ENCODE data around the gene APOBEC3H. TPM values are rescaled to one million over a fixed set of nuclear protein-coding genes. Genes with fewer than 3 reads are reported as not detected.
"Not testable (repeated sequence)": the region's sequence is repeated elsewhere in the genome, so short reads cannot be mapped to it uniquely, and the experiment has no call there.

The APOBEC3H gene
- total RNA-seq (2021): not detected in 2 replicates
- not detected for Bru-seq, nascent RNA
- BruChase-seq, experiment 1, labeled RNA remaining after a 2-hour chase: not detected
- not detected for BruChase-seq, experiment 2, labeled RNA remaining after a 6-hour chase
- long read RNA-seq: 0 reads

GRCh38 chr22:39097098-39098020, at the start of gene APOBEC3H:
APOBEC3H (plus strand) TSS chr22:39097244; CDS start chr22:39100279, 3,035 bp downstream.
- Histone ChIP-seq H3K4me3 (ENCODE audit: low read depth, low read length, poor library complexity, severe bottlenecking) (no peak within 1 kb of the TSS), H3K4me1 (ENCODE audit: insufficient read depth, low read length, poor library complexity, severe bottlenecking) (no peaks in the 10 kb centered on the region), H3K9me3 (ENCODE audit: low read depth, low read length, poor library complexity, severe bottlenecking) (no peaks in the 10 kb centered on the region), H3K27ac (ENCODE audit: low read depth, low read length, poor library complexity, severe bottlenecking) (no peak within 1 kb of the TSS), H3K36me3 (ENCODE audit: insufficient read depth, low read length, poor library complexity, severe bottlenecking) (no peaks in the 10 kb centered on the region), H3K27me3 (replicated peaks; ENCODE audit: insufficient read depth, low read depth, low read length, poor library complexity) (no peaks in the 10 kb centered on the region)
- ChIA-PET POLR2A (ENCODE audit: low non-redundant PET) (no interaction called here), CTCF (no interaction called here)
- intact Hi-C loops (cut with micrococcal nuclease; ENCODE audit: unreplicated experiment): no loop called here
- no TSS peak for BruUV-seq (replicated peaks)
- no peak for DNase-seq (ENCODE audit: low spot score)
- TF ChIP-seq EZH2 (IDR thresholded peaks at IDR 0.05; ENCODE audit: borderline replicate concordance, low read depth, low read length, poor library complexity, severe bottlenecking): no peak
- TF ChIP-seq CTCF (conservative IDR thresholded peaks at IDR 0.05; ENCODE audit: low read depth, low read length): no peak

- BruUV-seq (replicated peaks); DNase-seq (ENCODE audit: low spot score); H3K4me3 ChIP-seq (ENCODE audit: low read depth, low read length, poor library complexity, severe bottlenecking); H3K27me3 ChIP-seq (replicated peaks; ENCODE audit: insufficient read depth, low read depth, low read length, poor library complexity); H3K27ac ChIP-seq (ENCODE audit: low read depth, low read length, poor library complexity, severe bottlenecking); POLR2A ChIA-PET (ENCODE audit: low non-redundant PET); H3K4me1 ChIP-seq (ENCODE audit: insufficient read depth, low read length, poor library complexity, severe bottlenecking); H3K9me3 ChIP-seq (ENCODE audit: low read depth, low read length, poor library complexity, severe bottlenecking); intact Hi-C loops (cut with micrococcal nuclease; ENCODE audit: unreplicated experiment); CTCF ChIA-PET; H3K36me3 ChIP-seq (ENCODE audit: insufficient read depth, low read length, poor library complexity, severe bottlenecking): not testable (repeated sequence)
These were observed 47.6 kb upstream of the APOBEC3H start for GRCh38 chr22:39049486-39049885.

- intact Hi-C loops (cut with micrococcal nuclease; ENCODE audit: unreplicated experiment); CTCF ChIA-PET; H3K27me3 ChIP-seq (replicated peaks; ENCODE audit: insufficient read depth, low read depth, low read length, poor library complexity); DNase-seq (ENCODE audit: low spot score); H3K4me3 ChIP-seq (ENCODE audit: low read depth, low read length, poor library complexity, severe bottlenecking); POLR2A ChIA-PET (ENCODE audit: low non-redundant PET); H3K36me3 ChIP-seq (ENCODE audit: insufficient read depth, low read length, poor library complexity, severe bottlenecking); H3K27ac ChIP-seq (ENCODE audit: low read depth, low read length, poor library complexity, severe bottlenecking); H3K9me3 ChIP-seq (ENCODE audit: low read depth, low read length, poor library complexity, severe bottlenecking); H3K4me1 ChIP-seq (ENCODE audit: insufficient read depth, low read length, poor library complexity, severe bottlenecking); BruUV-seq (replicated peaks): not testable (repeated sequence)
These were observed 45.1 kb upstream of the APOBEC3H start for GRCh38 chr22:39051844-39052495.

- intact Hi-C loops (cut with micrococcal nuclease; ENCODE audit: unreplicated experiment): no loop called here
- Histone ChIP-seq H3K27ac (ENCODE audit: low read depth, low read length, poor library complexity, severe bottlenecking) (no peak overlapping the region), H3K9me3 (ENCODE audit: low read depth, low read length, poor library complexity, severe bottlenecking) (no peaks in the 10 kb centered on the region), H3K4me1 (ENCODE audit: insufficient read depth, low read length, poor library complexity, severe bottlenecking) (no peaks in the 10 kb centered on the region), H3K36me3 (ENCODE audit: insufficient read depth, low read length, poor library complexity, severe bottlenecking) (no peaks in the 10 kb centered on the region), H3K4me3 (ENCODE audit: low read depth, low read length, poor library complexity, severe bottlenecking) (no peak overlapping the region), H3K27me3 (replicated peaks; ENCODE audit: insufficient read depth, low read depth, low read length, poor library complexity) (no peaks in the 10 kb centered on the region)
- POLR2A ChIA-PET (ENCODE audit: low non-redundant PET): no interaction called here
- CTCF ChIA-PET: no interaction called here
- no peak for DNase-seq (ENCODE audit: low spot score)
- BruUV-seq (replicated peaks): no TSS peak
- TF ChIP-seq EZH2 (IDR thresholded peaks at IDR 0.05; ENCODE audit: borderline replicate concordance, low read depth, low read length, poor library complexity, severe bottlenecking) (no peak), CTCF (conservative IDR thresholded peaks at IDR 0.05; ENCODE audit: low read depth, low read length) (no peak)
These were observed 41.4 kb upstream of the APOBEC3H start for GRCh38 chr22:39055658-39056057.

GRCh38 chr22:39061290-39061689, 35.8 kb upstream of the APOBEC3H start:
- DNase-seq (ENCODE audit: low spot score); H3K4me1 ChIP-seq (ENCODE audit: insufficient read depth, low read length, poor library complexity, severe bottlenecking); H3K4me3 ChIP-seq (ENCODE audit: low read depth, low read length, poor library complexity, severe bottlenecking); H3K27me3 ChIP-seq (replicated peaks; ENCODE audit: insufficient read depth, low read depth, low read length, poor library complexity); H3K27ac ChIP-seq (ENCODE audit: low read depth, low read length, poor library complexity, severe bottlenecking); POLR2A ChIA-PET (ENCODE audit: low non-redundant PET); H3K9me3 ChIP-seq (ENCODE audit: low read depth, low read length, poor library complexity, severe bottlenecking); CTCF ChIA-PET; BruUV-seq (replicated peaks); intact Hi-C loops (cut with micrococcal nuclease; ENCODE audit: unreplicated experiment); H3K36me3 ChIP-seq (ENCODE audit: insufficient read depth, low read length, poor library complexity, severe bottlenecking): not testable (repeated sequence)

- CTCF ChIA-PET; BruUV-seq (replicated peaks); H3K9me3 ChIP-seq (ENCODE audit: low read depth, low read length, poor library complexity, severe bottlenecking); H3K27me3 ChIP-seq (replicated peaks; ENCODE audit: insufficient read depth, low read depth, low read length, poor library complexity); DNase-seq (ENCODE audit: low spot score); POLR2A ChIA-PET (ENCODE audit: low non-redundant PET); H3K36me3 ChIP-seq (ENCODE audit: insufficient read depth, low read length, poor library complexity, severe bottlenecking); intact Hi-C loops (cut with micrococcal nuclease; ENCODE audit: unreplicated experiment); H3K27ac ChIP-seq (ENCODE audit: low read depth, low read length, poor library complexity, severe bottlenecking); H3K4me3 ChIP-seq (ENCODE audit: low read depth, low read length, poor library complexity, severe bottlenecking); H3K4me1 ChIP-seq (ENCODE audit: insufficient read depth, low read length, poor library complexity, severe bottlenecking): not testable (repeated sequence)
These were observed 35.1 kb upstream of the APOBEC3H start for GRCh38 chr22:39061951-39062350.
